GM18870 (cell line): ENCODE results near the gene ESRRB.

ENCODE experiments used
- ATAC-seq: cut with Tn5 transposase; IDR thresholded peaks from one replicate; pipeline ENCODE4 v1.9.1; 2021; ENCODE audit warnings: moderate library complexity; ENCODE audit not compliant: unreplicated experiment

Gene ESRRB

DNA sequence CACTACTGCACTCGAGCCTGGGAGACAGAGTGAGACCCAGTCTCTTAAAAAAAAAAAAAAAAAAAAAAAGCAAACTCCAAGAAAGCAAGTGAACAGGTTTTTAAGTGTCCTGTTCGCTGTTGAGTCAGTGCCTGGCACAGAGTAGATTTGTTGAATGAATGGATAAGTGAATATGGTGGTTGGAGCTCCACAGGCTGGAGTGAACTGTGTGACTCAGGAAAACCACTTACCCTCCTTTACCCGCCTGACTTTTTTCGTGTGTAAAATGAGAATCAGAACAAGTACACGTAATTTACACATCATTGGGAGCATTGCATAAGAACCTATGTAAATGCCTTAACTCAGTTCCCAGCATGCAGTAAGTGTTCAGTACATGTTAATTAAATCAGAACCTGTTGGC lies 24.0 kb upstream of the ESRRB start:
- ATAC-seq, result no peak

DNA sequence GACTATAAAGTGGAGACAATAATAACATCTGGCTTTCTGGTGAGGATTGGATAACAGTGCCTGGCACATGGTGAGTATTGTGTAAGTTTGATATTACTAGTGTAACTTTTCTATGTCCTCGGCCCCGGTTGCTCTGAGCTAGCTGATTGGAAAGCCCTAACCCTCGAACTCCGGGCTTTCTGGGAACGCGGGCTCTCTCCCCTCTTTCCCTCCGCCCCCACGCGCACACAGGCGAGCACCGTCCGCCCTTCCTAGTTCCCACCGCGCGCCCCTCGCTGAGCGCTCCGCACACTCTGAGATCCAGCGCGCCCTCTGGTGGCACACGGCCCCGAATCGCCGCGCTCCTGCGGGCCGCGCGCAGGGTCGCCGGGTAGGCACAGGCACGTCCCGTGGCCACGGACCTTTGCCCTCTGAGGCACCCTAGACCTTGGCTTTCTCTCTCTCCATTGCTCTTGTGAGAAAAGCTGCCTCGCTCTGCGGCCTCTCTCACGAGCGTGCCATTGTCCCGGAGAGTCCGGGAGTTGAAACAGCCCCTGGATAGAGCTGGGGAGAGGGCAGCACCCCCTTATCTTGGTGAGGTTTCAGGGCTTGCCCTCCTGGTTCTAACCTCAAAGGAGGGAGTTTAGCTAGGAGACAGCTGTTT lies 23.2 kb upstream of the ESRRB start:
- no peak for ATAC-seq

DNA sequence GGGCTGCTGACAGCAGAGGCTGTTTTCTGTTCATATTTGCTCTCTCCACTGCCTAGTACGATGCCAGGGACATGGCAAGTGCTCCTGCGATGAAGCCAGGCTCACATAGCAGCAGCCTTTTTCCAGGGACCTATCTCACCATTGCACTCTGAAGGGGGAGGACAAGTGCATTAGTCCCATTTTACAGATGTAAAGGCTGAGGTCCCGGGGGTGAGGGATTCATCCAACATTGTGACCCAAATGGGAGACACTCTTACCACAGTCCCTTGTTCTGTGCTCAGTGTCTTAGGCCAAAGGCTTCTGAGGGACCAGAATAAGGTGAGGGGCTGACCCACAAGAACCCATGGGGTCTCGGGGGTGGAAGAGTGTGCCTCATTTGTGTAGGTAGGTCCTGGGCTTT lies 21.6 kb upstream of the ESRRB start:
- no peak for ATAC-seq

DNA sequence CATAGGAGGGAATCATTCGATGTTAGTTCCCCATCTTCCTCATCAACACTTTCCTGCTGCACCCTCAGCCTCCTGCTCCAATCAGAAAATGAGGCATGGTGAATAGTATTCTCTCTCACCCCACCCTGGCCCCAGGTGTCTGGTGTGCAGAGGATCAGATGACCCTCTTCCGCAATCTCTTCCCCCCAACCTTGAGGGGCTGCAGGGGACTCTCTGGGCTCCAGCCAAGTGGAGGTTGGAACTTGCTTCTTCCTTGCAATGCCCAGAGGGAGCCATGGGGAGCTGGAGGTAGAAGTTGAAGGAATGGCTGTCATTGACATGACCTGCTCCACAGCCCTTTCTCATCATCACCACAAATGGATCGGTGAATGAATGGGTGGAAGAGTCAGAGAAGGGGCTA lies 20.2 kb upstream of the ESRRB start:
- no peak for ATAC-seq

DNA sequence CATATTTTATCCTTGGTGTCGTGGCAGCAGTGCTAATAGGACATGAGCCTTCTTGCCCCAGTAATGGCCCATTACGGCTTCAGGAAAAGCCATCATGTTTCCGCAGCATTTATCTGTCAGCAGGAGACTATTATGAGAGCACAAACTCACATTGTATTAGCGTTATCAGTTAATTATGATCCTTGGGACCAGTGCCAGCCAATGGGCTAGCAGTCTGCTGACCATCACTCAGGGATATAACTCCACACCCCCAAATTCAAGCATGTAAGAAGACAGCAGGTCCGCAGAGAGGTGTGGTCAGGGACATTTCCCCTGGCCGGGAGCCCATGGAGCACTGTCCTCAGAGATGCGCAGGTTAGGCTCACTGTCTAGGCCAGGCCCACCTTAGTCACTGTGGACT lies 4.9 kb upstream of the ESRRB start:
- ATAC-seq, result no peak

DNA sequence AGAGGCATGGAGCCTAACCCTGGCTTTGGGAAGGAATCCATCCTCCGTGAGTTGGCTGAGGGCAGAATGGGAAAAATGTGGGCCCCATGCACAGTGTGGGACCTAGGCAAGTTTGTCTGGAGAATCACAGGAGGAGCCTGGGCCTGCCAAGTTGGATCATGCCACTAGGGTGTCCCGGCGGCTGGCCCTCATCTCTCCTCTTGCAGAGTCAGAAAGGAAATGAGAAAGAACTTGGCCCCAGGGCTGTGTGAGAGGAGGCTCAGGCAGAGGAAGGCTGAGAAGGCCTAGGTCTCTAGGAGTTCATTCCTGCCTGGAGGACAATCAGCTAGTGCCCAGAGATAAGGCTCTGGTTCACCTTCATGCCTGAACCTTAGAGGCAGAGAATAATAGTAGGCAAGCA lies 2.5 kb upstream of the ESRRB start:
- no peak for ATAC-seq

DNA sequence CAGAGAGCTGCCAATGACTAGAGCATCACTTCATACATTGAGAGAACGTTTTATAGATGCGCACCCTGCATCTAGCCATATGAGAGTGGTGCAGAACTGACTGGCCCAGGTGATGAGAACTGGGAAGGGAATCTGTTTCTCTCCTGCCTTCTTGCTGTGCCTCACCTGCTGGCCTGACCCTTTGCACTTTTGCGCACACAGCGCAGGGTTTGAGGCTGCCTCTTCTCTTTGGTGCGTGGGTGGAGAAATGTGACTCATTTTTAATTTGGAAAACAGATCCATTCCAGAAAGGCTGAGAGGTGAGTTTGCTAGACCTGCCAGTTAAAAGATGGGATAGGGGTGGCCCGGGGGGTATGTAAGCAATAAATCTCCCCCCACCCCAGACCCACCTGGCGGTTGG lies 453 bp upstream of the ESRRB start:
- no peak for ATAC-seq

DNA sequence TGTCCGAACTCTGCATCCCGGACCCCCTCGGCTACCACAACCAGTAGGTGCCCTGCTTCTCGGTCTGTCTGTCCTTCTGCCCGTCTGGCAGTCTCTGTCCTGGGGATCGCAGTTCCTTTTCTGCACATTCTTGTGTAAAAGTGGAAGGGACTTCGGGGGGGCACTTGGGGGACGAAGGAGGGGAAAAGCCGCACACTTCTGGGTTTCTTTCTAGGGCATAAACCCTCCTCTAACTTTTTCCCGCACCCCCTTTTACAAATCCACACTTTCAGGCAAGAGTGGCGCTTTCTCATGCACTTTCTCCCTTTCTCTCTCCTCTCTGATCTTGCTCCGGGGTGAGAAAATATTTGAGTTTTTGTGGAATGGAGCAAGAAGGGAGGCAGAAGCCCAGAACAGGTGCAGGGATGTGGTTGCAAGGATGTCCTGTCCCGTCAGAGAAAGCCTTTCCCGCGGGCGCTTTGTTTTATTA lies 506 bp downstream of the ESRRB start:
- no peak for ATAC-seq

DNA sequence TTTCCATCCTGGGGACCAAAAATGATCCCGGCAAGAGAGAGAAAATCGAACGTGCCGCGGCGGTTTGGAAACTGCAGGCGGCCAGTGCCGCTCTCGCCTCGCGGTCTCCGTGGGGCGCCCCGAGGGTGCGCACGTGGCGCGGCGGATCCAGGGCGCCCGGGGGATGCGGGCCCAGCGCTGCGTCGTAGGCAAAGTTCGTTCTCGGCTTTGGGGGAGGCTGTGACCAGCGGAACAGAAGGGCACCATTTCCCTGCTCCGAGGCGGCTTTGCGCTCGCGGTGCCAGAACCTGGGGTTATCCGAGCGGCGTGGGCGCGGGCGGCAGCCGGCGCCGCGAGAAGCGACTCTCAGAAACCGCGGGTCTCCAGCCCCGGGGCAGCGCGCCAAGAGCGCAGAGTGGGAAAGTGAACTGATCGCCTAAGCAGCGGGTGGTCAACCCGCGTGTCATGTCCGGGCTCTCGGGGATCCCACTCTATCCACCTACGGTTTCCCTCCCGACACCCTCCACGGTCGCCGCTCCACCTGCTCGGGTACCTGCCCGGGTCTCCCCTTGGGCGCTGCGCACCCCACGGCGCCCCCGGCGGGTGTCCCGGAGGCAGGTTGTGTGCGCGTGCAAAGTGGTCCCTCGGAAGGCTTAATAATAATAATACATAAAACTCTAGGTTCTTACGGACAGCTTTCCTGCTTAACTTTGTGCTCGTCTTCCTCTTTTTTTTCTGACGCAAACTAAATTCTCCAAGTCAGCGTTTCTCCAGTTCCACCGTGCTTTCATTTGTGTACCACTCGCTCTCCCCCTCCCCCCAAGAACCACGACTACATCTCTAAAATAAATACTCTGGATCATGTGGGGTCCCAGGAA lies 1.2 kb downstream of the ESRRB start:
- no peak for ATAC-seq

DNA sequence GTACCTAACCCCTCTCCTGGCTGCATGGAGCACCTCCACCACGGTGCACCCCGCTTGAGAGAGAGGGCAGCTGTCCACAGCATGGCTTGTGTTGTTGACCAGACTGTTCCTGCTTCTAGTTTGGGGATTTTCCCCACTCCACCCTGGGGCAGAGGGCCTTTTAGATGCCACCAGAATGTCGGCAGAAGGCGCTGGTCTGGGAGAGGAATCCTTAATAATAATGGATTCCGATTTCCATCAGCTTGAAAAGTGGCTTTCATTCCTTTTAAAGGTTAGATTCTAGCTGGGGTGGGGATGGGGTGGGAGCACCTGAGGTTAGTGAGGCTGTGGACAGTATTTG lies 1.8 kb downstream of the ESRRB start:
- no peak for ATAC-seq

DNA sequence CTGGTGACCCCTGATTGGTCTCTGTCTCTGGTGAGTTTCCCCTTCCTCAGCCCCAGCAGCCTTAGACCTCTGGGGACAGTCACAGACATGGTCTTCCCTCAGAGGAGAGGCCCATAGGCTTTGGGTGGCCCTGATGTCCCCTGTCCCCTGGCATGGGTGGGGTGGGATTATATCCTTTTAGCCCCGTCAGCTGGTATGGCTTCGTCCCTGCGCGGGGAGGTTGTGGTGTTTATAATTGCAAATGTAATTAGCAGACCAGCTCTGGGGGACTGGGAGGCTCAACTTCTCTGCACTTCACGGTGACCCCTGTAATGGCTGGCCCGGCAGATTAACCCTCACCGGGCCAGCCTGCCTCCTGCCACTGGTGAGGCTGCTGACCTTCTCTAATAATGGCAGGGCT lies 5.1 kb downstream of the ESRRB start:
- ATAC-seq, result no peak

DNA sequence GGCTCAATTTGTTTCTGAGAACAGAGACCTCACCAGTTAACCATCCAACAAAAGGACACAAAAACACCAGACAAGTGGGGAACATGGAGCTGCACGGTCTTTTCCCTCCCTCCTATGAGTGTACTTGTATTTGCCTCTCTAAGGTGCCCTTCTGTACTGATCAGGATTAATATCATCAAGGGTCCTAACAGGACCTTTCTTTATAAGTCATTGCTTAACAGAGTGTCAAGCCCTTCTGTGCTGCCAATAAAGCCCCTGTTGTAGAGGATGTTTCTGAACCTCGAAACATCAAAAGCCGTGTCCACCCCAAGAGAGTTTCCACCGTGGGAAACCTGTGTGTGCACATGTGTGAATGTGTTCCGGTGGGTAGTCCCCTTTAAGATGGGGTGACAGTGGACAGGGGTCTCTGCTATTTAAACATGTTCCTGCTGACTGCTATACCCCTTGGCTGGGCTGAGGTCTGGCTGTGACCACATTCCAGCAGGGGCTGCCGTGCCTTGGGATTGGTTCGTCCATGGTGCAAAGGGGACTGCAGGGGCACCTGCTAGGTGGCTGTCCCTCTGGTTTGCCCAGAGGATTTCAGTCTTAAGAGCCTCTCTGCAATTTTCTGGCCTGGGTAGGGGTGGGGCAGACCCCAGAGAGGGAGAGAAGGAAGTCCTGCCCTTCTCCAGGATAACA lies 6.0 kb downstream of the ESRRB start:
- ATAC-seq, result no peak

DNA sequence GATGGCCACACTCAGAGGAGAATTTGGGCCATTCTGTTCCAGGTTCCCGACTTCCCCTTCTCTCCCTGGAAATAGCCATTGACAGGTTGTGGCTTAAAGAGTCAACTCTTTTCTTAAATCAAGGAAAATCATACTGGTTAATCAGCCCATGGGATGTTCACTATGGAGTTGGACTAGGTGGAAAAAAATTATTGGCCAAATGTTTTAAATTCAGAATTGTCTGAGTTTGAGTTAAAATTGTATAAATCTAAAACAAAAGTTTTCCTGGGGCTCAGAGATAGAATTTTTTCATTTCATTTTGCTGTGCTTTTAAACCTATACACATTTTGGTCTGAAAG lies 6.5 kb downstream of the ESRRB start:
- ATAC-seq, result no peak

DNA sequence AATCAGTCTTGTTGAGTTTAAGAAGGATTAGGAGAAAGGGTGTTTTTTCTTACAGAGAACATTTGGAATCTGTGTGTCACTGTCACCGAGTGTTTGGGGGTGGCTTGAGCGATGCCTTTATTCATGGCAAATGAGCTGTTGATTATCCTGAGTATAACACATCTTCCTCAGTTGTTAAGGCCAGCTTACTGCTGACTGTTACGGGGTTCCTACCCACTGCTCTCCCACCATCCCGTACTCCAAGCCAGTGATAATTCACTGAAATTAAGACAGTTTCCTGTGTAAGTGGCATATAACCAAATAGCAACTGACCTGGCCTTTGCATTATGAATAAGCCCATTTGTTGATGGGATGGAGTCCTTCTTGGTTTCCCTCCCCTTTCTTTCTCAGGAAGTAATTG lies 9.5 kb downstream of the ESRRB start:
- no peak for ATAC-seq

DNA sequence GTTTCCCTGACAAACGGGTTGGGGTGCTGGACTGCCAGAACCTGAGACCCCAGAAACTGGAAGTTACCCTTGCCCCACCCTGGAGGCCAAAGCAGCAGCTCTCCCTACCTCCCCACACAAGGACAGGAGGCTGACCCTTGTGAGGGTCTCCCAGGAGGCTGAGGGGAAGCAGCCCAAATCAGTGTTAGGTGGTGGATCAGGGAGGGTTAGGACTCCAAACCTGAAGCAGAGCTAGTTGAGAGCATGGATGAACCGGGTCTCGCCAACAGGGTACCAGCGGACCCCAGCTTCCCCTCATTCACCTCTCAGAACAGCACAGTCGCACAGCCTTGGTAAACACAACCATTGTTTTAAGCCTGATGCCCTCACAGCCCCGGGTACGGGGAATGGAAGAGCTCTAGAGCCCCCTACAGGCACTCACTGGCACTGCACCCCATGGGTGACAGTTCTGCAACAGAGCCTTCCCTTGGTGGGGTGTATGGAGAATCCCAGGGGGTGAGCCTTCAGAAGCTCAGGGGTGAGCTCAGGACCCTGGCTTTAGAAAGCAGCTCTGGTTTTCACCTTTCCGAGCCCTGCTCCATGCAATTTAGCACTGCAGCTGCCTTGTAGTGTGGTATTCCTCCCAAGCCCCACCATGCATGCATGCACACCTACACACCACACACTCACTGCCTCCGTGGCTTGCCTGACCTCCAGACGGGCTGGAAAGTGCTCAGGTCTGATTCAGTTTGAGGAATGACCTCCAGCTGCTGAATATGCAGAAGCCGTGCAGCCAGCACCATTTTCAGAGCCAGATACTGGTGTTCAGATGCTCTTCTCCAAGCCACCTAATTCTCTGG lies 11.2 kb downstream of the ESRRB start:
- no peak for ATAC-seq

DNA sequence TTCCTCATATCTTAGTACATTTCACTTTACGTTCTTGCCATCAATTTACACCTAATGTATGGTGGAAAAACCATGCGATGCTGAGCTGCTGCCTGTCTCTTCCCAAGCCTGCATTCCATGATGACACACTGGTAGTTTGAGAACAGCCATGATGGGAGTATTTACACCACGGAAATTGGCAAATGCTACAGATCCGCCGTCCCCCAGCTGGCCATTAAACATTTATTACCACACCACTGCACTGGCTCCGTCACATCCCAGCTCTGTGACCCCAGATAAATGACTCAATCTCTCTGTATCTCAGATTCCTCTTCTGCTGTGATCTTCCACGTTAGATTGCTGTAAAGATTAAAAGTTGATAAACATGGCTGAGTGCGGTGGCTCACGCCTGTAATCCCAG lies 13.9 kb downstream of the ESRRB start:
- ATAC-seq, result no peak

DNA sequence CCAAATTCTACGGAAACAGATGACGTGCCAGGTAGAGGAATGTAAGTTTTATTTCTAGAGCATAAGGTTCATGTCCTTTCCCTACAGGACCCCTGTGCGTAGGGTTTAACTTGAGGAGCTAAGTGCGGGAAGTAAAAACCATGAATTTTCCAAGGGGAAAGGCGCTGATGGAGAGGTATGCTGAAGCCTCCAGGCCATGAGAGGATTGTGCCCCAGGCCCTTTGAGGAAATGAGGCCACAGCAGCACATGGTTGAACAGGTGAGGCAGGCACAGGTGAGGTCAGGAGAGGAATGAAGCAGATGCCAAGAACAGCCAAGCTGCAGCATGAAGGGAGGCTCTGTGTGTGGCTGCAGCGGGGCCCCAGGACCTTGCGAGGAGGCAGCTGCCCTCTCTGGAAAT lies 14.7 kb downstream of the ESRRB start:
- ATAC-seq, result no peak

DNA sequence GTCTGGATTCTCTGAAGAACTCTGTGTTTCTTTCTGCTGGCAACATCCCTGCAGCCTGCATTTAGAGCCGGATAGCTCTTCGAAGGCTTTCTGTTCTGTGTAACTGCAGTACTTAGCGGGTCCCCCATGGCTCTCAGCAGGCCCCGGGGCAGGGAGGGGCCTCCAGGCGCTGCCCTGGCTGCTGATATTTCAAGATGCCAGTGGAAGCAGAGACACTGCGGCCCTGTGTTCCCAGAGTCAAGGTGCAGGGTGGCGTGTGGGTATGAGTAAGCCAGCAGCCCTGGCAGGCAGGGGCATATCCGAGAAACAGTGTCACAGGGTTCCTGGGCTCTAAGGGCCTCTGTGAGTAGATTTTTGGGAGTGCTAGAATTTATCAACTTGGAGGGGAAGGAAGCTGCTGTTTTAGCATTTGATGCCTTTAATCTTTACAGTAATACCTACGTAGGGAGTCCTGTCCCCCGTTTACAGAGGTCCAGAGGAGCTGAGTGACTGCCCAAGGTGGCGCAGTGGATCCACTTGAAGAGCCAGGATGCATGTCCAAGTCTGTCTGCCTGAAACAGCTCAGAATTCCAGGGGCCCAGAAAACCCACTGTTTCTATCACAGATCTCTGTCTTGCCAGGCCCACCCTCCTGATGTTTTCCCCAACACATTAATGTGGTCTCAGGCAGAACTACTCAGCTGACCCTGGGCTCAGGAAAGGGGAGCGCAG lies 16.2 kb downstream of the ESRRB start:
- ATAC-seq, result no peak

DNA sequence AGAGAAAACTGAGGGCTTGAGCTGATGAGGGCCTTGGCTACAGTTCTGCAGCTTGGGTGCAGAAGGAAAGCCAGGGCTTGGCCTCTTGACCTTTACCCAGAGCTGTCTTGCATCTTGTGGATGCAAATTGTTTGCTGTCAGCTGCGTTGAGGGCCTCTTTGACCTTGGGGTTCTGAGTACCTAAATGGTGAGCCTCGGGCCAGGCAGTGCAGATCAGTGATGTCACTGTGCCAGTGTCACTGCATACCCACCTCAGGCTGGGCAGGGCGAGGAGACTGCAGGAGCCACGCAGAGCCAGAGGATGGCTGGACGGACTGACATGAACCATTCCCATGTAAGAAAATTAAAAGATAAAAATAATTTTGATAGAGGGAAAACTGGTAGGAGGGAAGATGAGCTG lies 18.6 kb downstream of the ESRRB start:
- no peak for ATAC-seq

DNA sequence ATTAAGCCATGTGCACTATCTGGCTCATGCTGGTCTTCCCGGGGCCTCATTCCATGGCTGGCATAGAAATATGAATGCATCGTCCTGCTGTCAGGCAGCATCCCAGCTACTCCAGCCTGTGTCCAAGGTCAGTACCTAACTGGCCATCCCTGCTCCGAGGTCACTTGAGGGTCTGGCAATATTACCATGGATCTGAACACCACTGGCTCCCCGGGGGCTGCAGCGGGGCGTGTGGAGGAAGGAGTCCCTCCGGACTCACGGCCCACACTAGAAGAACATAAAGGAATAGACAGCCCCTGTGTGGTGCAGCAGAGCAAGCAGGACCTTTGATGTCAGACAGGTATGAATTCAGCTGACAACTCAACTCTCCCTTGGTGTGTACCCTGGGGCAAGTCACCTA lies 19.2 kb downstream of the ESRRB start:
- no peak for ATAC-seq

DNA sequence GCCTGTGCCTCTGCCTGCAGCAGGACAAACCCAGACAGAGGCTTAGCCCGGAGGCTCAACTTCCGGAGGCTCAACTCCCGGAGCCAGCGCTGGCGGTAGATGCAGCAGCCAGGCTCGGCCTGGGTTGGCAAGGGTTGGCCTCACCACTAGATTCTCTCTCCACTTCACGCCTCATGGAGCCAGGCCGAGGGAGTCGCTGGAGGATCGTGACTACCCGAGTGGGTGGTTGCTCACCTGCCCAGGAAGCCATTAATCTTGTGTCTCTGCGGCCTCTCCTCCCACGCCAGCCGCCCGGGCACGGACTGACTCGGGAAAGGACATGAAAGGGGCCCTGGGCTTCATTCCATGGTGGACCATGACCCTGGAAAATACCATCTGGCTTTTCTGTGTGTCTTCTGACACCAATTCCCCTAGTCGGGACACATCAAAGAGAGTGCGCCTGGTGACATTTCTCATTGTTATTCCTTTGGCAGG lies 20.8 kb downstream of the ESRRB start:
- ATAC-seq, result no peak
